ENCODE results near the gene LIF. TPM values are rescaled to one million over a fixed set of nuclear protein-coding genes. Genes with fewer than 3 reads are reported as not detected.
"Not testable (repeated sequence)": the region's sequence is repeated elsewhere in the genome, so short reads cannot be mapped to it uniquely, and the experiment has no call there.

LIF gene
- total RNA-seq, 4 donors from 2014 or later = 0.30 to 0.84 (median 0.72) TPM

DNA sequence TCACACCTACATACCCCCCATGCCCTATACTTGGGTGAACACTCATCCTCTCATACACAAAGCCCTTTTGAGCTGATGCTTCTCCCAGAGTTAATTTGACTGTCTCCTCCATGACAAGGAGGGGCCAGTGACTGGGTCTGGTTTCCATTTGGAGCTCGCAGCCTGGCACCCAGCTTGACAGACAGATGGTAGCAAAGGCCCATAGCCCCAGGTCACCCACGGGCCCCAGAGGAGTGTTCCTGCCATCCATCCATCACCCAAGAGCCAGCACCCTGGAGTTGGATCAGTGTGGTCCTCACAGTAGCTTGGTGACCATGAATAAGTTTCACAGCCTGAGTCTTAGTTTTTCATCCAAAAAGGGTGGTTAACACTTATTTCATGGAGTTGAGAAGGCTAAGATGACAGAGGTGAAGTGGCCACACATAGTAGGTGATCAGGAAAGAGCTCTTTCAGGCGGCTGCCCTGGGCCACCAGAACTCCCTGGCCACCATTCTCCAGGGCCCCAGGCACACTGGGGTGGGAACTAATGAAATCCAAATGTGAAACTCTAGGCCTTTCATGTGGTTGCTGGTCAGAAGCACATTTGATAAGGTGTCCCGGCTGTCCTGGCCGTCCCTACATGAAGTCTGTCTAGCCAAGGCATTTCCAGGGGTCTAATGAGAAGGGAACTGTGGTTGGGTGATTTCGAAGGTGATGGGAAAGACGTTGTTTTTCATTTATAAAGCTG is 42.4 kb downstream of the LIF start:
- WGBS, 2 donors = 74 to 77% methylated on average over 7 of the region's 7 CpGs
- Histone ChIP-seq H3K4me1 (peaks cover 0 to 69% (median 23%) of the 10 kb centered on the region in 4 donors), H3K36me3 (no peaks in the 10 kb centered on the region), H3K4me3 (no peak overlapping the region), H3K27me3 (no peaks in the 10 kb centered on the region), H3K27ac (peak overlapping the region in 2 of 4 donors; percentile 12 to 84), H3K9me3 (no peaks in the 10 kb centered on the region)
- no peak for TF ChIP-seq EP300 (IDR thresholded peaks at IDR 0.05)
- TF ChIP-seq POLR2A (IDR thresholded peaks at IDR 0.05) = no peak
- TF ChIP-seq, protein P1, sequence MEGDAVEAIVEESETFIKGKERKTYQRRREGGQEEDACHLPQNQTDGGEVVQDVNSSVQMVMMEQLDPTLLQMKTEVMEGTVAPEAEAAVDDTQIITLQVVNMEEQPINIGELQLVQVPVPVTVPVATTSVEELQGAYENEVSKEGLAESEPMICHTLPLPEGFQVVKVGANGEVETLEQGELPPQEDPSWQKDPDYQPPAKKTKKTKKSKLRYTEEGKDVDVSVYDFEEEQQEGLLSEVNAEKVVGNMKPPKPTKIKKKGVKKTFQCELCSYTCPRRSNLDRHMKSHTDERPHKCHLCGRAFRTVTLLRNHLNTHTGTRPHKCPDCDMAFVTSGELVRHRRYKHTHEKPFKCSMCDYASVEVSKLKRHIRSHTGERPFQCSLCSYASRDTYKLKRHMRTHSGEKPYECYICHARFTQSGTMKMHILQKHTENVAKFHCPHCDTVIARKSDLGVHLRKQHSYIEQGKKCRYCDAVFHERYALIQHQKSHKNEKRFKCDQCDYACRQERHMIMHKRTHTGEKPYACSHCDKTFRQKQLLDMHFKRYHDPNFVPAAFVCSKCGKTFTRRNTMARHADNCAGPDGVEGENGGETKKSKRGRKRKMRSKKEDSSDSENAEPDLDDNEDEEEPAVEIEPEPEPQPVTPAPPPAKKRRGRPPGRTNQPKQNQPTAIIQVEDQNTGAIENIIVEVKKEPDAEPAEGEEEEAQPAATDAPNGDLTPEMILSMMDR (IDR thresholded peaks at IDR 0.05) = no peak
- no peak for DNase-seq (ENCODE audit: low spot score in 2 of 2)

GRCh38 chr22:30202531-30203006 is 44.0 kb downstream of the LIF start:
- Histone ChIP-seq H3K27me3 (no peaks in the 10 kb centered on the region), H3K36me3 (no peaks in the 10 kb centered on the region), H3K9me3 (no peaks in the 10 kb centered on the region), H3K27ac (peak overlapping the region in 2 of 4 donors; percentile 37 to 77), H3K4me3 (no peak overlapping the region), H3K4me1 (peaks cover 0 to 58% (median 15%) of the 10 kb centered on the region in 4 donors)
- TF ChIP-seq EP300 (IDR thresholded peaks at IDR 0.05) = no peak
- TF ChIP-seq, protein P1 (IDR thresholded peaks at IDR 0.05) = no peak
- no peak for TF ChIP-seq POLR2A (IDR thresholded peaks at IDR 0.05)
- no peak for DNase-seq (ENCODE audit: low spot score in 2 of 2)
- WGBS, 2 donors = 41 to 50% methylated on average over 9 of the region's 9 CpGs

- no peak for DNase-seq (ENCODE audit: low spot score in 2 of 2)
- no peaks in the 10 kb centered on the region for H3K27me3 ChIP-seq
- 69 to 81% methylated on average over 3 of the region's 3 CpGs for WGBS, 2 donors
- H3K9me3 ChIP-seq = no peaks in the 10 kb centered on the region
- H3K4me1 ChIP-seq = peaks cover 0 to 58% (median 15%) of the 10 kb centered on the region in 4 donors
- no peaks in the 10 kb centered on the region for H3K36me3 ChIP-seq
- H3K27ac ChIP-seq = peak overlapping the region in 2 of 4 donors; percentile 37 to 77
- H3K4me3 ChIP-seq = no peak overlapping the region
- TF ChIP-seq EP300 (IDR thresholded peaks at IDR 0.05) (no peak), POLR2A (IDR thresholded peaks at IDR 0.05) (no peak)
- TF ChIP-seq, protein P1 (IDR thresholded peaks at IDR 0.05) = no peak
These were observed 44.6 kb downstream of the LIF start for GRCh38 chr22:30201945-30202344.

- 87 to 92% methylated on average over 10 of the region's 10 CpGs for WGBS, 2 donors
- H3K27me3 ChIP-seq; DNase-seq (ENCODE audit: low spot score in 2 of 2); H3K9me3 ChIP-seq; H3K4me3 ChIP-seq; H3K36me3 ChIP-seq; H3K27ac ChIP-seq: not testable (repeated sequence)
- peaks cover 0 to 58% (median 18%) of the 10 kb centered on the region in 4 donors for H3K4me1 ChIP-seq
These were observed 45.7 kb downstream of the LIF start for GRCh38 chr22:30200905-30201304.

DNA sequence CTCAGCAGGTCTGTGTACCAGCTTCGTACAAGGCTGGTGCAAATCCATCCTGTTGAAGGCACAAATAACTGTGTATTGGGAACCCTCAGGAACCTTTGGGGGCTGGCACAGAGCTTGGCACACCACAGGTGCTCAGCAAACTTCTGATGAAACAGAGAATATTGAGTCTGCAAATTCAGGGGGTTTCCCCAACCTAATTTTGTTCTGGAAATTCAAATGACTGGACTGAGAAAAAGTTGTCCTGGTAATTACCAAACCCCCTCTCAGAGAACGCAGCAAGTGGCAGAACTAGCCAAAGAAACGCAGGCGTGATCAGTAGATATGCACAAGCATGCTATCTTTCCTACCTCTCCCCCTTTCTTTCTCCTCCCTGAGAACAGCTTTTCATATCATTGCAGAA is 47.6 kb downstream of the LIF start:
- Histone ChIP-seq H3K36me3 (no peaks in the 10 kb centered on the region), H3K27ac (no peak overlapping the region), H3K4me1 (peaks cover 0 to 46% (median 26%) of the 10 kb centered on the region in 4 donors), H3K4me3 (no peak overlapping the region), H3K9me3 (no peaks in the 10 kb centered on the region), H3K27me3 (no peaks in the 10 kb centered on the region)
- no peak for DNase-seq (ENCODE audit: low spot score in 2 of 2)
- WGBS, 2 donors = 92 to 94% methylated on average over 4 of the region's 4 CpGs
- TF ChIP-seq POLR2A (IDR thresholded peaks at IDR 0.05) = no peak
- no peak for TF ChIP-seq EP300 (IDR thresholded peaks at IDR 0.05)
- TF ChIP-seq, protein P1 (IDR thresholded peaks at IDR 0.05) = no peak

Data from tibial nerve (tissue), 4 donors.